Endodermal cell (in vitro differentiated cells): ENCODE results near the gene KCNQ5. TPM values are rescaled to one million over a fixed set of nuclear protein-coding genes. Genes with fewer than 3 reads are reported as not detected.

Experiments
- DNase-seq: peaks from one replicate; pipeline ENCODE4 v3.0.0-alpha.2; 2017
- H3K27ac ChIP-seq: 2 replicates; pipeline ENCODE4 v1.5.1; 2013; ENCODE audit warnings: mild to moderate bottlenecking, low read depth, low read length, moderate library complexity
- H3K27me3 ChIP-seq: 2 replicates; pipeline ENCODE4 v1.6.1; 2013; ENCODE audit warnings: mild to moderate bottlenecking, low read length, moderate library complexity; ENCODE audit not compliant: insufficient read depth, control insufficient read depth, poor library complexity, severe bottlenecking
- H3K36me3 ChIP-seq: 2 replicates; pipeline ENCODE4 v1.7.0; 2013; ENCODE audit warnings: mild to moderate bottlenecking, low read length, moderate library complexity; ENCODE audit not compliant: control insufficient read depth, insufficient read depth
- H3K4me1 ChIP-seq: one replicate; pipeline ENCODE4 v1.7.0; 2013; ENCODE audit warnings: low read length; ENCODE audit not compliant: control insufficient read depth, insufficient read depth
- H3K4me3 ChIP-seq: 2 replicates; pipeline ENCODE4 v1.5.1; 2013; ENCODE audit warnings: mild to moderate bottlenecking, low read length, moderate library complexity
- H3K9ac ChIP-seq: 2 replicates; pipeline ENCODE4 v1.6.1; 2013; ENCODE audit warnings: mild to moderate bottlenecking, low read length, moderate library complexity; ENCODE audit not compliant: poor library complexity, severe bottlenecking; ENCODE audit errors: extremely low read depth
- H3K9me3 ChIP-seq: 2 replicates; pipeline ENCODE4 v1.6.1; 2013; ENCODE audit warnings: mild to moderate bottlenecking, low read length, moderate library complexity; ENCODE audit not compliant: control insufficient read depth
- H3K27ac Mint-ChIP-seq: 2 replicates; pipeline ENCODE4 v1.8.0; 2020; ENCODE audit warnings: mixed read lengths
- H3K27me3 Mint-ChIP-seq: 2 replicates; pipeline ENCODE4 v1.8.0; 2021; ENCODE audit warnings: mild to moderate bottlenecking, mixed read lengths; ENCODE audit not compliant: insufficient read depth
- H3K36me3 Mint-ChIP-seq: 2 replicates; pipeline ENCODE4 v1.8.0; 2020; ENCODE audit warnings: low read depth, mixed read lengths
- H3K4me1 Mint-ChIP-seq: 2 replicates; pipeline ENCODE4 v1.8.0; 2020; ENCODE audit warnings: mixed read lengths
- H3K4me3 Mint-ChIP-seq: 2 replicates; pipeline ENCODE4 v1.8.0; 2020; ENCODE audit warnings: mild to moderate bottlenecking, moderate library complexity, mixed read lengths
- H3K9me3 Mint-ChIP-seq: 2 replicates; pipeline ENCODE4 v1.8.0; 2020; ENCODE audit warnings: mild to moderate bottlenecking, mixed read lengths
- WGBS, 2 experiments: methylation state at CpG; one replicate each; pipeline versions ENCODE4 v1.1.5 to v1.1.7; 2013; ENCODE audit warnings: missing lambda C conversion rate in 2 of 2, mixed read lengths in 1 of 2; ENCODE audit not compliant: insufficient coverage in 1 of 2, insufficient read length in 1 of 2; 5-methylcytosine and 5-hydroxymethylcytosine counted together
- total RNA-seq, 2 donors: library from RNA; stranded (reverse); fragmentation: NEBNext Ultra II Directional in 1 of 2; extraction: Animal tissue kit (Norgen Biotek cat#: 25700) in 1 of 2; gene quantifications; 2 replicates in 1 of 2; 3 replicates in 1 of 2; pipeline ENCODE4 v1.2.1, GENCODE V29; 2021
- TF ChIP-seq, protein P1 (sequence below): fragments of 200-600 bp; sonication (generic); conservative IDR thresholded peaks from 2 replicates; pipeline ENCODE4 v1.5.0; 2021; ENCODE audit warnings: antibody characterized with exemption, mild to moderate bottlenecking

KCNQ5 gene
- total RNA-seq, 2 donors from 2014 or later: 2.4 to 8.3 TPM

DNA sequence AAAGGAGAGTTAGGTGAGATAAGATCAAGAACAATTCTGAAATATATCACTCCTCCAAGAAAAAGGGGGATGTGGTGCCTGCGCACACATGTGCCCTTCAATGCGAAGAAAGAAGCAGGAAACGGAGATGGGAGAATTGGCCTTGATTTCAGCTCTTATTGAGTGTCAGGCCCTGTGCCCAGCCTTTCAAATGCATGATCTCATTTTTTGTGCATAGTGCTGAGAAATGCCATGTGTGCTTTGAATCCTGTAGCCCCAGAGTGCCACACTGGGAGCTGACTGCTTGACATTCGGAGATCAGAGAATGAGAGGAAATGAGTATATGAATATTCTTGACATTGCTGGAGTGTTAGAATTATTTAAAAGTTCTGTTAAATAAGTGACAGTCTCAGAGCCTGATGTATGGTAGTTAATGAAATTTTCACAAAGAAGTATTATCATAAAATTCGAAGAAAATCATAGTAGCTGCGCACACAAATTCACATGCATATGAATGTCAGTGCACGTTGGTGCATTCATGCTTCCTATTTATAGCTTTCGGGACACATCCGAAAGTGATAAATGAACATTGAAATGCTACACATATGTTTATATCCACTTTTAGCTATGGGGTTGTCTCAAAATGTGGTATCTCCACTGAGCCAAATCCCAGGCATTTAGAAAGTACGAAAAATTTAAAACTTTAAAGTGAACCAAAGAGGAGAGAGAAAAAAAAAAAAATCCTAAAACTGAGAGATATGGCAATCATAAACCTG is 172.0 kb downstream of the KCNQ5 start:
- Histone ChIP-seq H3K9me3 (no peaks in the 10 kb centered on the region), H3K4me3 (no peak overlapping the region), H3K36me3 (no peaks in the 10 kb centered on the region), H3K9ac (no peak overlapping the region), H3K27ac (no peak overlapping the region), H3K27me3 (no peaks in the 10 kb centered on the region), H3K4me1 (no peaks in the 10 kb centered on the region)
- DNase-seq: no peak
- H3K4me3 Mint-ChIP-seq: no peak overlapping the region
- no peaks in the 10 kb centered on the region for H3K9me3 Mint-ChIP-seq
- WGBS, 2 experiments: 84 to 85% methylated on average over 7 to 10 of the region's 10 CpGs
- TF ChIP-seq, protein P1, sequence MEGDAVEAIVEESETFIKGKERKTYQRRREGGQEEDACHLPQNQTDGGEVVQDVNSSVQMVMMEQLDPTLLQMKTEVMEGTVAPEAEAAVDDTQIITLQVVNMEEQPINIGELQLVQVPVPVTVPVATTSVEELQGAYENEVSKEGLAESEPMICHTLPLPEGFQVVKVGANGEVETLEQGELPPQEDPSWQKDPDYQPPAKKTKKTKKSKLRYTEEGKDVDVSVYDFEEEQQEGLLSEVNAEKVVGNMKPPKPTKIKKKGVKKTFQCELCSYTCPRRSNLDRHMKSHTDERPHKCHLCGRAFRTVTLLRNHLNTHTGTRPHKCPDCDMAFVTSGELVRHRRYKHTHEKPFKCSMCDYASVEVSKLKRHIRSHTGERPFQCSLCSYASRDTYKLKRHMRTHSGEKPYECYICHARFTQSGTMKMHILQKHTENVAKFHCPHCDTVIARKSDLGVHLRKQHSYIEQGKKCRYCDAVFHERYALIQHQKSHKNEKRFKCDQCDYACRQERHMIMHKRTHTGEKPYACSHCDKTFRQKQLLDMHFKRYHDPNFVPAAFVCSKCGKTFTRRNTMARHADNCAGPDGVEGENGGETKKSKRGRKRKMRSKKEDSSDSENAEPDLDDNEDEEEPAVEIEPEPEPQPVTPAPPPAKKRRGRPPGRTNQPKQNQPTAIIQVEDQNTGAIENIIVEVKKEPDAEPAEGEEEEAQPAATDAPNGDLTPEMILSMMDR: no peak
- no peak overlapping the region for H3K27ac Mint-ChIP-seq
- no peaks in the 10 kb centered on the region for H3K27me3 Mint-ChIP-seq
- H3K4me1 Mint-ChIP-seq: no peaks in the 10 kb centered on the region
- H3K36me3 Mint-ChIP-seq: no peaks in the 10 kb centered on the region

DNA sequence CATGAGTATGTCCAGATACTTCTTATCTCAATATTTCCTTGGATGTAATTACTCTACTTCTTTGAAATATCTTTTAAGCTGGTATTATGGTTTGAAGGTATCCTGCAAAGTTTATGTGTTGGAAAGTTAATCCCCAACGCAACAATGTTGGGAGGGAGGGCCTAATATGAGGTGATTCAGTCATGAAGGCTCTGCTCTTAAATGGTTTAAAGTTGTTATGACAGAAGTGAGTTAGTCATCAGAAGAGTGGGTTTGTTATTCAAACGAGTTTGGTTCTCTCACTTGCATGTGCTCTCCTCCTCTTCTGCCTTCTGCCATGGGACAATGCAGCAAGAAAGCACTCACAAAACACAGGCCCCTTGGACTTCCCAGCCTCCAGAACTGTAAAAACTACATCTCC is 176.3 kb downstream of the KCNQ5 start:
- Mint-ChIP-seq H3K9me3 (no peaks in the 10 kb centered on the region), H3K36me3 (no peaks in the 10 kb centered on the region), H3K27me3 (no peaks in the 10 kb centered on the region), H3K27ac (no peak overlapping the region), H3K4me3 (no peak overlapping the region), H3K4me1 (no peaks in the 10 kb centered on the region)
- no peaks in the 10 kb centered on the region for H3K9me3 ChIP-seq
- H3K9ac ChIP-seq: no peak overlapping the region
- TF ChIP-seq, protein P1: no peak
- no peak overlapping the region for H3K27ac ChIP-seq
- WGBS, 2 experiments: 81% methylated on average over 2 of the region's 2 CpGs; no CpG with 5 or more reads in 1 of the 2 experiments
- H3K36me3 ChIP-seq: no peaks in the 10 kb centered on the region
- no peak overlapping the region for H3K4me3 ChIP-seq
- DNase-seq: no peak
- no peaks in the 10 kb centered on the region for H3K27me3 ChIP-seq
- no peaks in the 10 kb centered on the region for H3K4me1 ChIP-seq

GRCh38 chr6:72809746-72810379 is 188.0 kb downstream of the KCNQ5 start:
- DNase-seq: no peak
- no peak overlapping the region for H3K27ac ChIP-seq
- TF ChIP-seq, protein P1: no peak
- H3K9me3 ChIP-seq: no peaks in the 10 kb centered on the region
- Mint-ChIP-seq H3K4me1 (peaks cover 8% of the 10 kb centered on the region), H3K9me3 (no peaks in the 10 kb centered on the region), H3K4me3 (no peak overlapping the region), H3K36me3 (no peaks in the 10 kb centered on the region), H3K27me3 (no peaks in the 10 kb centered on the region), H3K27ac (no peak overlapping the region)
- no peak overlapping the region for H3K4me3 ChIP-seq
- no peaks in the 10 kb centered on the region for H3K36me3 ChIP-seq
- H3K4me1 ChIP-seq: no peaks in the 10 kb centered on the region
- WGBS, 2 experiments: 96 to 100% methylated on average over 1 to 4 of the region's 4 CpGs
- H3K27me3 ChIP-seq: no peaks in the 10 kb centered on the region
- no peak overlapping the region for H3K9ac ChIP-seq
